GM12872 (cell line): ENCODE data around the gene LRRC15.
A peak's percentile ranks its signal among the peaks of the same experiment; 100 is the strongest.

Source experiments
- CTCF ChIP-seq: IDR thresholded peaks from 3 replicates; pipeline ENCODE4 v1.5.1; 2011; ENCODE audit warnings: low read depth, mild to moderate bottlenecking, low read length, moderate library complexity; ENCODE audit not compliant: insufficient read depth

Gene LRRC15

DNA sequence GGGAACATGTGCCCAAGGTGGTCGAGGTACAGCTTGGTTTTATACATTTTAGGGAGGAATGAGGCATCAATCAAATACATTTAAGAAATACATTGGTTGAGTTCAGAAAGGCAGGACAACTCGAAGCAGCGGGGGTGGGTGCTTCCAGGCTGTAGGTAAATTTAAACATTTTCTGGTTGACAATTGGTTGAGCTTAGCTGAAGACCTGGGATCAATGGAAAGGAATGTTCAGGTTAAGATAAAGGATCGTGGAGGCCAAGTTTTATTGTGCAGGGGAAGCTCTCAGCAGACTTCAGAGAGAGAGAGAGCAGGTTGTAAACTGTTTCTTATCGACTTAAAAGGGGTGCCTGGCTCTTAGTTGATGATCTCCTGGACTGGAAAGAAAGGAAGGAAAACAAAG lies 29.7 kb downstream of the LRRC15 start:
- TF ChIP-seq CTCF: no peak

- TF ChIP-seq CTCF: 0 out of 3 replicates have a peak, but pooled peaks have one; percentile 6
Observed at GRCh38 chr3:194339356-194339755, 30.2 kb downstream of the LRRC15 start.

GRCh38 chr3:194337965-194338753 lies 31.4 kb downstream of the LRRC15 start:
- no peak for TF ChIP-seq CTCF

GRCh38 chr3:194336601-194337355 lies 32.8 kb downstream of the LRRC15 start:
- no peak for TF ChIP-seq CTCF

- no peak for TF ChIP-seq CTCF
Observed at GRCh38 chr3:194333981-194334320, 35.6 kb downstream of the LRRC15 start.

GRCh38 chr3:194333212-194333980 lies 36.1 kb downstream of the LRRC15 start:
- TF ChIP-seq CTCF: peak; percentile 95

GRCh38 chr3:194332858-194333211 lies 36.7 kb downstream of the LRRC15 start:
- TF ChIP-seq CTCF: no peak
